ENCODE measurements around the gene GLG1. TPM values are rescaled to one million over a fixed set of nuclear protein-coding genes. Genes with fewer than 3 reads are reported as not detected.
A peak's percentile ranks its signal among the peaks of the same experiment; 100 is the strongest.
"Not testable (repeated sequence)": the region's sequence is repeated elsewhere in the genome, so short reads cannot be mapped to it uniquely, and the experiment has no call there.

Gene GLG1
- total RNA-seq, 1 experiment from 2014 or later: 99.1 TPM

GRCh38 chr16:74447578-74447977 lies 159.3 kb downstream of the GLG1 start:
- intact Hi-C loops (cut with micrococcal nuclease): loop anchor here (5.0 kb wide), 1 partner anchor 175 kb away; no protein-coding TSS in a partner anchor
- TF ChIP-seq CTCF (IDR thresholded peaks at IDR 0.05; ENCODE audit: unreplicated experiment): no peak
- Mint-ChIP-seq H3K36me3 (ENCODE audit: insufficient read depth, unreplicated experiment) (peaks cover 39% of the 10 kb centered on the region), H3K9me3 (ENCODE audit: unreplicated experiment) (no peaks in the 10 kb centered on the region), H3K4me1 (ENCODE audit: insufficient read depth, unreplicated experiment) (peaks cover 15% of the 10 kb centered on the region), H3K27ac (ENCODE audit: low read depth, unreplicated experiment) (peak overlapping the region; percentile 86), H3K4me3 (ENCODE audit: unreplicated experiment) (no peak overlapping the region), H3K27me3 (ENCODE audit: insufficient read depth, unreplicated experiment) (no peaks in the 10 kb centered on the region)
- POLR2A ChIA-PET: no interaction called here
- no peak for DNase-seq (ENCODE audit: unreplicated experiment)
- CTCF ChIA-PET: interaction anchor here (0.6 kb wide), 1 partner anchor 138 kb away, joined by 6 read pairs; no protein-coding TSS in a partner anchor
- BruUV-seq (replicated peaks): no TSS peak

GRCh38 chr16:74446866-74447265 lies 160.0 kb downstream of the GLG1 start:
- H3K4me3 Mint-ChIP-seq (ENCODE audit: unreplicated experiment): no peak overlapping the region
- no peaks in the 10 kb centered on the region for H3K27me3 Mint-ChIP-seq (ENCODE audit: insufficient read depth, unreplicated experiment)
- H3K9me3 Mint-ChIP-seq (ENCODE audit: unreplicated experiment): no peaks in the 10 kb centered on the region
- intact Hi-C loops (cut with micrococcal nuclease): loop anchor here (5.0 kb wide), 1 partner anchor 175 kb away; no protein-coding TSS in a partner anchor
- TF ChIP-seq CTCF (IDR thresholded peaks at IDR 0.05; ENCODE audit: unreplicated experiment): no peak
- ChIA-PET POLR2A (interaction anchor here (0.6 kb wide), 1 partner anchor 26 kb away, joined by 4 read pairs; no protein-coding TSS in a partner anchor), CTCF (interaction anchor here (0.6 kb wide), 1 partner anchor 139 kb away, joined by 6 read pairs; no protein-coding TSS in a partner anchor)
- no peak for DNase-seq (ENCODE audit: unreplicated experiment)
- no TSS peak for BruUV-seq (replicated peaks)
- H3K36me3 Mint-ChIP-seq (ENCODE audit: insufficient read depth, unreplicated experiment): peaks cover 39% of the 10 kb centered on the region
- no peak overlapping the region for H3K27ac Mint-ChIP-seq (ENCODE audit: low read depth, unreplicated experiment)
- peaks cover 11% of the 10 kb centered on the region for H3K4me1 Mint-ChIP-seq (ENCODE audit: insufficient read depth, unreplicated experiment)

DNA sequence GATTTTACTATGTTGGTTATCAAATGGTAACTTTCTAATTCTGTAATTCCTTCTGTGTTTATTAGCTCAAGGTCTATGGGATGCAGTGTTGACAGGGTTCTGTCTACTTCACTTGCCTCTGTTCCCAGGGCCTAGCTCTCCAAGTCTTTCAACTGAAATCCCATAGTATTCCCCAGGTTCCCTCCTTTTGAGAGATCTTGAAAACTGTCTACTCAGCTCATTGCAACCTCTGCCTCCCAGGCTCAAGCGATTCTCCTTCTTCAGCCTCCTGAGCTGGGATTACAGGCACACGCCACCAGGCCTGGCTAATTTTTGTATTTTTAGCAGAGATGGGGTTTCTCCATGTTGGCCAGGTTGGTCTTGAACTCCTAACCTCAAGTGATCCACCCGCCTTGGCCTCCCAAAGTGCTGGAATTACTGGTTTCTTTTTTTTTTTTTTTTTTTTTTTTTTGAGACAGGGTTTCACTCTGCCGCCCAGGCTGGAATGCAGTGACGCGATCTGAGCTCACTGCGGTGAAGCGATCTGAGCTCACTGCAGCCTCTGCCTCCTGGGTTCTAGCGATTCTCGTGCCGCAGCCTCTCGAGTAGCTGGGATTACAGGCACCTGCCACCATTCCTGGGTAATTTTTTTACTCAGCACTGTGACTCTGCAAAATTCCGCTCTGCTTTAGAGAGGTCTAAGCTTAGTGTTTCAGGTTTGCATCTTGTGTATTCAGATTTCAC lies 163.1 kb downstream of the GLG1 start:
- POLR2A ChIA-PET; H3K9me3 Mint-ChIP-seq (ENCODE audit: unreplicated experiment); H3K4me3 Mint-ChIP-seq (ENCODE audit: unreplicated experiment); H3K27ac Mint-ChIP-seq (ENCODE audit: low read depth, unreplicated experiment); BruUV-seq (replicated peaks); H3K27me3 Mint-ChIP-seq (ENCODE audit: insufficient read depth, unreplicated experiment); DNase-seq (ENCODE audit: unreplicated experiment); intact Hi-C loops (cut with micrococcal nuclease); H3K4me1 Mint-ChIP-seq (ENCODE audit: insufficient read depth, unreplicated experiment): not testable (repeated sequence)
- peaks cover 22% of the 10 kb centered on the region for H3K36me3 Mint-ChIP-seq (ENCODE audit: insufficient read depth, unreplicated experiment)
- CTCF ChIA-PET: interaction anchor here (0.6 kb wide), 1 partner anchor 8 kb away, joined by 3 read pairs; no protein-coding TSS in a partner anchor

DNA sequence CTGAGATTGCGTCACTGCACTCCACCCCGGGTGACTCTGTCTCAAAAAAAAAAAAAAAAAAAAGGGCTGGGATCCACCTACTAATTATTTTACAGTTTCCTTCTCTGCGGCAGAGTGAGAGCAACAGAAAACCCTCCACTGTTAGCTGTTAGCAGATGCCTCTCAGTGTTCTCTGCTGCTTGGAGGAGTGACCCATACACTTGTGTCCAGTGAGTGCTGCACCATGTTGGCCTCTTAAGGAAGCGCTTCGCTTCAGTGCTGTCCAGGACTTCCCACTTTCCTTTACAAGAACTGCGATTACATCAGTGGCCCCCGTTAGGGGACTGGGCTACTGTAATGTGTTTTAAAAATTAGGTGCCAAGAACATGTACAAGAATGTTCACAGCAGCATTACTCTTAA lies 167.2 kb downstream of the GLG1 start:
- no peak for DNase-seq (ENCODE audit: unreplicated experiment)
- CTCF ChIA-PET: interaction anchor here (0.6 to 0.9 kb wide), 2 partner anchors 54 to 130 kb away, joined by 3 to 5 read pairs; no protein-coding TSS in a partner anchor
- POLR2A ChIA-PET: interaction anchor here (1.7 kb wide), 1 partner anchor 9 kb away, joined by 7 read pairs; no protein-coding TSS in a partner anchor
- peaks cover 9% of the 10 kb centered on the region for H3K36me3 Mint-ChIP-seq (ENCODE audit: insufficient read depth, unreplicated experiment)
- no peak overlapping the region for H3K4me3 Mint-ChIP-seq (ENCODE audit: unreplicated experiment)
- no peak for TF ChIP-seq CTCF (IDR thresholded peaks at IDR 0.05; ENCODE audit: unreplicated experiment)
- intact Hi-C loops (cut with micrococcal nuclease): no loop called here
- no peaks in the 10 kb centered on the region for H3K4me1 Mint-ChIP-seq (ENCODE audit: insufficient read depth, unreplicated experiment)
- BruUV-seq (replicated peaks): no TSS peak
- H3K27me3 Mint-ChIP-seq (ENCODE audit: insufficient read depth, unreplicated experiment): no peaks in the 10 kb centered on the region
- no peaks in the 10 kb centered on the region for H3K9me3 Mint-ChIP-seq (ENCODE audit: unreplicated experiment)
- H3K27ac Mint-ChIP-seq (ENCODE audit: low read depth, unreplicated experiment): no peak overlapping the region

All from MCF 10A (cell line).